SKM-1 (cell line): ENCODE data around the gene CLDN5.

ENCODE experiments used
- DNase-seq: peaks from one replicate; lab custom pipeline; 2025; ENCODE audit not compliant: unreplicated experiment; lab: John Stamatoyannopoulos, UW

CLDN5 gene

GRCh38 chr22:19482297-19482696, 41.9 kb downstream of the CLDN5 start:
- no peak for DNase-seq

GRCh38 chr22:19480789-19481188, 43.4 kb downstream of the CLDN5 start:
- no peak for DNase-seq

DNA sequence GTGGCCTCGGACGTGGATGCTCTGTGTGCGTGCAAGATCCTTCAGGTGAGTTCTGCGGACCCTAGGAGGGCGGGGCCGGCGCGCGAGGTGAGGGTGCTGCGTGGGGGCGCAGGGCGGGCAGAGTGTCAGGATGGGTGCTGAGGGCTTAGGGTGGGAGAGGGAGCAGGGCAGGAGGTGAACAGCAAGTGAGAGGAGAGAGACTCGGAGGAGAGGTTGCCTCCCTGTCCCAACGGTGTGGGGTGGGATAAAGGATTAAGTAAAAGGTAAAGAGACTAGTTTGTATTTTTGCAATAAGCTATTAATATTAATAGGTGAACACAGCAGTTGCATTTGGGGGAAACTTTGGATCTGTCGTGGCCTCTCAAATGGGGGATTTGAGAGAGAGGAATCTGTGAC, 44.0 kb downstream of the CLDN5 start:
- DNase-seq = no peak

GRCh38 chr22:19479355-19480172, 44.6 kb downstream of the CLDN5 start, which contains the start of gene CDC45:
Gene CDC45 (plus strand): TSS chr22:19479920. CDS start chr22:19479969, 49 bp downstream.
- peak; percentile 99 for DNase-seq

DNA sequence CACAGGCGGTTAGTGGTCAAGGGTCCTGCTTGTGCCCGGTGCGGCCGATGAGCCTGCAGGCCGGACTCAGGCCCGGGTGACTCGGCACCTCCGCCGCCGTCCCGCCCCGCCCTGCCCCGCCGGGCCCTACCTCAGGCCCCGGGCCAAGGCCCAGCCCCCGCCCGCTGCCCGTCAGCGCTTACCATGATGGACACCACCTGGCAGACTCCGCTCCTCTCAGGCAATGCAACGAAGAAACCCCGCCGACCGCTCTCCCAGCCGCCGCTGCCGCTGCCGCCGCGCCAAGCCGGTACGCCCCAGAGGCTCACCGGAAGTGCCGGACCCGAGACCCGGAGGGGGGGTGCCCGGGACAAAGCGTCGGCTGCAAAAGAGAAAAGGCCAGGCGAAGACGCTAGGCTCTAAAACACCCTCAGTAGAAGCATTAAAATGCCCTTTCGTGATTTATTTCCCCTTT, 45.3 kb downstream of the CLDN5 start, which contains the start of gene UFD1:
TSS of gene UFD1 (minus strand) at position 293 of the 454 bp plus-strand sequence. CDS start at position 185, 108 bp downstream.
- peak; percentile 85 for DNase-seq

- DNase-seq = no peak
Observed at GRCh38 chr22:19478045-19478900, 45.9 kb downstream of the CLDN5 start.

DNA sequence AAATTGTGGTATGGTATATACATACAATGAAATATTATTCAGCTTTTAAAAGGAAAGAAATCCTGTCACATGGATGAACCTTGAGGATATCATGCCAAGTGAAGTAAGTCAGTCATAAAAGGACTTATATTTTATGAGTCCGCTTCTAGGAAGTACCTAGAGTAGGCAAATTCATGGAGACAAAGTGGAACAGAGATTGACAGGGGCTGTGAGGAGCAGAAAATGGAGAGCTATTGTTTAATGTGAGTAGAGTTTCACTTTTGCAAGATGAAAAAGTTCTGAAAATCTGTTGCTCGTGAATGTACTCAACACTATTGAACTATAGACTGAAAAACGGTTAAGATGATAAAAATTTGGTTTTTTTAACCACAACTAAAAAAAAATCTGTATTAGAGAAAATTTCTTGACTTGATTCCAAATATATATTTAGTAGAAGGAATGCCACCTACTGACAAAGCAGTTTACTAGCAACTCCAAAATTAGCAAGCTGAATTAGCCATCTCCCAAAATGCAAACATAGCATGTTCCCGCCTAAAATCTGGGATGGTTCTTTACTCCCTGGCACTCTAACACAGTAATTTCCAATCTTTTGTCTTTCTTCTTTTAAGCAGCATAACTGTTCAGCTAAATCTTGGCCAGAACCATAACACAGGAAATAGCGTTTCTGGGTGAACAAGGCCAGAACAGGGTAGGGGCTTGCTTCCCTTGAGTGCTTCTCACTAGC, 46.7 kb downstream of the CLDN5 start:
- DNase-seq = no peak

DNA sequence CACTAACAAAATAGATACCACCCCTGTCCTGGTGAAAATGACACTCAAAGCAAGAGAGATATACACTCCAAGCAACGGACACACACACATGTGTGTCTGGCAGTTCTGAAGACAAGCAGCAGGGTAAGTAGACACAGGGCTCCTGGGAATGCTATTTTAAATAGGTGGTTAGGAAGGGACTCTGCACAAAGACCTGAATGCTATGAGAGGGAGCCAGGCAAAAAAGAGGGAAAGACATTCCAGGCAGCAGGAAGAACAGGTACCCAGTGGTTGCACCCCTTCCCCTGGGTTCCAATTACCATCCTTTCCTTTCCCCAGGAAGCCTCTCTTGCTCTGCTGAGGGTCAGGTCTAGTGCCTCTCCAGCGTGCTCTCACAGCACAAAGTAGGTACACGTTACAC, 48.2 kb downstream of the CLDN5 start:
- no peak for DNase-seq

- no peak for DNase-seq
Observed at GRCh38 chr22:19473578-19473977, 50.6 kb downstream of the CLDN5 start.
